HG02571 (cell line): Measurements from ENCODE around the gene CYP1A1.

Source experiments
- ATAC-seq: cut with Tn5 transposase; IDR thresholded peaks from one replicate; pipeline ENCODE4 v1.9.1; 2021; ENCODE audit warnings: mild to moderate bottlenecking, moderate library complexity; ENCODE audit not compliant: unreplicated experiment

The CYP1A1 gene

DNA sequence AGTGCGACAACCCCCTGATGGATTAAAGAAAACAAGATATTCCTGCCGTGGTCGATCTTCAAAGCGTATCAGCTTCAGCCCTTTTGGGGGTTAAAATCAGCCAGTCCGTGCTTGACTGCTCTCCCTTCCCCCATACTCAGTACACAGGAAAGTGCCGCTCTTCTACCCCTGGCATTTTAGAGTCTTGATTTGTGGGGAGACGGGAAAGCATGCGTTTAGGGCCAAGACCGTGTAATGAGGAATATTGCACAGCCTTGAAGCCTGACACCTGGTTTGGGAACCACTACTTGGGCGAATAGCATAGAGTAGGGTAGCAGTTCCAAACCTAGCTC lies 29.0 kb downstream of the CYP1A1 start:
- ATAC-seq: no peak

DNA sequence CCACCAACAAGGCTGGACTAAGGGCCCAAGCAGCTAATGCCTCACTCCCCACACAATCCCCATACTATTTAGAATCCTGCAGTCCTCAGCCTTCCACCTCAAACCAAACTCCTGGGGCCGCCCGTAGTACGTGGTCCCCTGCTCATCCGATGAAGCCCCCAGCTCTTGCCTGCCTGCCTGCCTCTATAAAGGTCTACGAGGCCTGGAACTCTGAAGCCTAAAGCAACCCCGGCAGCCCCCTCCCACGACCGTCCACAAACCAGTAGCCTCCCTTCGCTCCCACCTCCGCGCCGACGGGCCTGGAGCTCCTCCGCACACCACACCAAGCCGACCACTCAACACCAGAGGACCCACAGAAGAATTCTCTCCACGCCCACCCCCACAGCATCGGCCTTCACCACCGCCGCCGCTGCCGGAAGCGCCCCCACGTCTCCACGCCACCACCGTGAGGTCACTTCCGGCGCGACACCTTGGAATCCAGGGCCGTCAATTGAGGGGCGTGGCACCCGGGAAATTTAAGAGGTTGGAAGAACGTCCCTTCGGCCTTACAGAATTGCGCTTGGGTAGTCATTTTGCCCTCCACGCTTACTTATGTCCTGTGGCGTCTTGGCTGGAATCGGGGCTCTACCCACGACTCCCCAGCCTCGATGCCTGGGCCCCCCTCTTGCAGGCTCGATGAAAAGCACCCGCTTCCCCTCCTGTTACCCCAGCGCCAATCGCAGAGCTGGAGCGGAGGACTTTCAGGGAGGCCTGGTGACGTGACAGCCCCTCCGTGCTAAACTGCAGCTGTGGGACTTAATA lies 29.5 kb downstream of the CYP1A1 start, which contains the start of gene EDC3:
EDC3 (minus strand) TSS at position 428 of the 801 bp plus-strand sequence. CDS start 20,900 bp downstream, outside the sequence.
- peak; percentile 89 for ATAC-seq

DNA sequence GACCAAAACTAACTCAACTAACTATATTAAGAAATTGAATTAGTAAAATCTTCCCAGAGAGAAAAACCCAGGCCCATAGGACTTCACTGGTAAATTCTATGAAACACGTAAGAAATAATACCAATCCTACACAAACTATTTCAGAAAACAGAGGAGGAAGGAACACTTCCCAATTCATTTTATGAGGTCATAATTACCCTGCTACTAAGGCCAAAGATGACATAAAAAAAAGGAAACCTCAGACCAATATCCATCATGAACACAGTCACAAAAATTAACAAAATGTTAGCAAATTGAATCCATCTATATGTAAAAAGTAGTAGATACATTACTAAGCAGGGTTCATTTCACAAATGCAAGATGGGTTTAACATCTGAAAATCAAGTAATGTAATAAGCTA lies 33.0 kb downstream of the CYP1A1 start:
- ATAC-seq: no peak

DNA sequence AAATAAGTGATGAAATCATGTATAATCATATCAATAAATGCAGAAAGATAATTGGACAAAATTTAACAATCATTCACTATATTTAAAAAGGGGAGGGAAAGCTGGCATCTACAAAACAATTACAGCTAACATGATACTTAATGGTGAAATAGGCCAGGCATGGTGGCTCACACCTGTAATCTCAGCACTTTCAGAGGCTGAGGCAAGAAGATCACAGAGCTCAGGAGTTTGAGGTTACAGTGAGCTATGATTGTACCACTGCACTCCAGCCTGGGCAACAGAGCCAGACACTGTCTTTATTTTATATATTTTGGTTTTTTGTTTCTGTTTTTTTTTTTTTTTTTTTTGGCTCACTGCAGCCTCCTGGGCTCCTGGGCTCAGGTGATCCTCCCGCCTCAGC lies 41.6 kb downstream of the CYP1A1 start:
- no peak for ATAC-seq

DNA sequence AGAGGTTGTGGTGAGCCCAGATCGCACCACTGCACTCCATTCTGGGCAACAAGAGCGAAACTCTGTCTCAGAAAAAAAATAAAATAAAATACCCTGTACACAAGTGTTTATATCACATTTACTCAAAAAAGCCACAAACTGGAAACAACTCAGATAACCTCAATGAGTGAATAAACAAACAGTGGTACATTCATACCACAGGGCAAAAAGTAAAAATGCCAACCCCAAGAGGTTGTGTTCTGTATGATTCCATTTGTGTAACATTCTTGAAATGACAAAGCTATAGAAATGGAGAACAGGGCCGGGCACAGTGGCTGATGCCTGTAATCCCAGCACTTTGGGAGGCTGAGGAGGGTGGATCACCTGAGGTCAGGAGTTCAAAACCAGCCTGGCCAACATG lies 42.4 kb downstream of the CYP1A1 start:
- ATAC-seq: no peak

DNA sequence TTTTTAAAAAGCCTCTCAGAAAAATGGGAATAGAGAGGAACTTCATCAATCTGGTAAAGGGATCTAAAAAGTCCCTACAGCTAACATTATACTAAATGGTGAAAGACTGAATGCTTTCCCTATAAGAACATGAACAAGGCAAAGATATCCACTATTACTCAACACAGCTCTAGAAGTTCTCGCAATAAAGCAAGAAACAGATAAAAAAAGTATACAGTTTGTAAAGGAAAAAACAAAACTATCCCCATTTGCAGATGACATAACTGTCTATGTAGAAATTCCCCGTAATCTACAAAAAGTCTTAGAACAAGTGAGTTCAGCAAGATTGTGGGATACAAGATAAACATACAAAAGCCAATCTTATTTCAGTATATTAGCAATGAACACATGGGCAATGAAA lies 44.9 kb downstream of the CYP1A1 start:
- no peak for ATAC-seq

DNA sequence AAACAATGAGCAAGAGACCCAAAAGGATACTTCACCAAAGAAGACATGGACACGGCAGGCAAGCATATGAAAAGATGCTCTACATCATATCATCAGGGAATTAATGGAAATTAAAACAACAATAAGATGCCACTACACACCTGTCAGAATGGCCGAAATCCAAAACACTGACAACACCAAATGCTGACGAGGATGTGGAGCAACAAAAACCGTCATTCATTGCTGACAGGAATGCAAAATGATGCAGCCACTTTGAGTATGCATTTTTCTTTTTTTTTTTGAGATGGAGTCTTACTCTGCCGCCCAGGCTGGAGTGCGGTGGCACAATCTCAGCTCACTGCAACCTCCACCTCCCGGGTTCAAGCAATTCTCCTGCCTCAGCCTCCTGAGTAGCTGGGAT lies 48.5 kb downstream of the CYP1A1 start:
- no peak for ATAC-seq

DNA sequence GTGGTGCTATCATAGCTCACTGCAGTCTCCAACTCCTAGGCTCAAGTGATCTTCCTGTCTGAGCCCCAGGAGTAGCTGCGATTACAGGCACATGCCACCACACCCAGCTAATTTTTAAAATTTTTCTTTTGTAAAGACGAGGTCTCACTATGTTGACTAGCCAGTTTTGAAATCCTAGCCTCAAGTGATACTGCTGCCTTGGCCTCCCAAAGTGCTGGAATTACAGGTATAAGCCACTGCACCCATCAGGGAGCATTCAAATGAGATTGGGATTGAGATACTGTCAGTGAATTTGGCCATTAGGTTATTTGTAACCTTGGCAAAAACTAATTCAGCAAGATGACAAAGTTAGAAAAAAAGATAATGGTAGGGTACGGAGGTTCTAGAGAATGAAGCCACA lies 51.2 kb downstream of the CYP1A1 start:
- no peak for ATAC-seq

DNA sequence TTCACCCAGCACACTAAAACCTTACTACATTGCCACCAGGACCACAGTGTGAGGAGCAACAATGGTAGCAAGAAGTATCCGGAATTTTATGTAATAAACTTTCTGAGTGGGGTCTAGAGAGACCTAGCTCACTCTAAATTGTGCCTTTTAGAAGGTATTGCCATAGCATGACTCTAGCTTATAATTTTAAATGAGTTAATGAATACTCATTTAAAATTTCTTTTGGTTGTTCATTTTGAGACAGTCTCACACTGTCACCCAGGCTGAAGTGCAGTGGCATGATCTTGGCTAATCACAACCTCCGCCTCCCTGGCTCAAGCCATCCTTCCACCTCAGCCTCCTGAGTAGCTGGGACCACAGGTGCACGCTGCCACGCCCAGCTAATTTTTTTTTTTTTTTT lies 55.7 kb downstream of the CYP1A1 start:
- ATAC-seq: no peak
